Mammary epithelial cell (primary cell): ENCODE data around the gene PAX5.

Source experiments
- EZH2 ChIP-seq: IDR thresholded peaks from 2 replicates; pipeline ENCODE4 v1.6.1; 2012; ENCODE audit warnings: low read length, inconsistent platforms, borderline replicate concordance
- TF ChIP-seq, protein P1 (sequence below), 2 donors: IDR thresholded peaks in 1 of 2; conservative IDR thresholded peaks in 1 of 2; 2 replicates each; pipeline ENCODE4 v1.5.1; 2011 to 2012; ENCODE audit warnings: inconsistent platforms in 2 of 2, low read length in 2 of 2, mild to moderate bottlenecking in 2 of 2, control low read depth in 1 of 2, low read depth in 1 of 2; ENCODE audit not compliant: insufficient read depth in 1 of 2; ENCODE audit errors: extremely low read depth in 1 of 2

DNA sequence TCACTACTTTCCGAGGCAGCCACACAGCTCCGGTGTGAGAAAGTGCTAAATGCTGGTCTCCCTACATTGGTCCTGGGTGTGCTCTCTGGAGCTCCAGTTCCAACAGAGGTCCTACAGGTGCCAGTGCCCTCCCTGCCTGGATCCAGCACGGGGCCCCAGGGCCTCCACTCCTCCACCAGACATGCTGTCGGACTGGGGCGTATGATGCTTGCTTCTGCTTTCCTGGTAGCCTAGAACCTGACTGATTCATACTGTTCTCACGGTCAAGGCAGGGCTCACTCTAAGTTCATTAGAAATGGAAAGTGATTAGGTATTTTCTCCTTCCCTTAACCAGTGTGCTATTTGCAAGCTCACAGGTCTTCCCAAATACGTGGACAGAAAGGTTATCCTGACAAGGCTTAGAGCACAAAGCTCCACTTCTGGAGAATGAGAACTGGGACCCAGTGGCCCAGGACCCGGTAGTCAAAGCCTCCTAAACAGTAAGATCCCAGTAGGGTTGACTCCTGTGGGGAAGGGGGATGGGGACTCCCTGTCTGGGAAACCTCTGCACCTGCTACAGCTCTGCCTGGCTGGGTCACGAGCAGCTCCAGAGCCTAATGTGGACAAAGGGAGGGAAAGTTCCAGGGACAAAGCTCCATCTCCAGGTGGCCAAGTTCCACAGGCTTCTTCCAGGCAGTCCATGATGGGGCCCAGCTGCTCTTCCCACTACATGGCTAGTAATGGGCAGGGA is 98.1 kb downstream of the PAX5 start:
- no peak for TF ChIP-seq EZH2
- TF ChIP-seq, protein P1, sequence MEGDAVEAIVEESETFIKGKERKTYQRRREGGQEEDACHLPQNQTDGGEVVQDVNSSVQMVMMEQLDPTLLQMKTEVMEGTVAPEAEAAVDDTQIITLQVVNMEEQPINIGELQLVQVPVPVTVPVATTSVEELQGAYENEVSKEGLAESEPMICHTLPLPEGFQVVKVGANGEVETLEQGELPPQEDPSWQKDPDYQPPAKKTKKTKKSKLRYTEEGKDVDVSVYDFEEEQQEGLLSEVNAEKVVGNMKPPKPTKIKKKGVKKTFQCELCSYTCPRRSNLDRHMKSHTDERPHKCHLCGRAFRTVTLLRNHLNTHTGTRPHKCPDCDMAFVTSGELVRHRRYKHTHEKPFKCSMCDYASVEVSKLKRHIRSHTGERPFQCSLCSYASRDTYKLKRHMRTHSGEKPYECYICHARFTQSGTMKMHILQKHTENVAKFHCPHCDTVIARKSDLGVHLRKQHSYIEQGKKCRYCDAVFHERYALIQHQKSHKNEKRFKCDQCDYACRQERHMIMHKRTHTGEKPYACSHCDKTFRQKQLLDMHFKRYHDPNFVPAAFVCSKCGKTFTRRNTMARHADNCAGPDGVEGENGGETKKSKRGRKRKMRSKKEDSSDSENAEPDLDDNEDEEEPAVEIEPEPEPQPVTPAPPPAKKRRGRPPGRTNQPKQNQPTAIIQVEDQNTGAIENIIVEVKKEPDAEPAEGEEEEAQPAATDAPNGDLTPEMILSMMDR (conservative IDR thresholded peaks at IDR 0.05 in 1 of 2, IDR thresholded peaks at IDR 0.05 in 1 of 2; ENCODE audit: extremely low read depth in 1 of 2, insufficient read depth in 1 of 2, low read depth in 1 of 2, low read length in 2 of 2) = no peak
